Stimulated activated CD4-positive, alpha-beta T cell treated with anti-CD3 and anti-CD28 coated beads, Interleukin-4, amount 100 ng/mL, for 4 hours (primary cell): Measurements from ENCODE around the gene CELF2.
"Not testable (repeated sequence)": the region's sequence is repeated elsewhere in the genome, so short reads cannot be mapped to it uniquely, and the experiment has no call there.

Source experiments
- DNase-seq, 2 experiments: peaks; one replicate each; pipeline ENCODE4 v3.0.0-alpha.2; 2020

CELF2 gene

DNA sequence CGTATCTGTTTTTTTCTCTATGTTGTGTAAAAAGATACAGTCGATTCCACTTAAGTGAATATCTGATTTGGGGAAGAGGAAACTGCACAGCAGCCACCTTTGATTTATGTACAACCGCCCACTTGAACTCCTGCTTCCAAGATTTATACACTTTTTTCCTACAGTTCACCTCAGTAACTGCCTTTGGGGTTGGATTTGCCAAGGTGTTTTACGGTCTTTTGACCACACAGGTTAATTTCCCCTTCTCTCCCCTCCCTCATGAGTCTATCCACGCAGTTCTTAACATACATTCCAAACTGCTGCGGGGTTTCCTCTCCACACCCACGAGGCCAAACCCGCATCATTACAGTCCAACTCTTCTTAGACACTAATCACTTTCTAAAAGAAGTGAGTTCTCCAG, 316.8 kb downstream of the CELF2 start:
- DNase-seq, result no peak

- no peak for DNase-seq
These were observed 317.5 kb downstream of the CELF2 start for GRCh38 chr10:11335167-11335652.

GRCh38 chr10:11335881-11336430, 318.3 kb downstream of the CELF2 start:
- DNase-seq, result no peak

GRCh38 chr10:11336722-11337162, 319.1 kb downstream of the CELF2 start:
- DNase-seq, result no peak

GRCh38 chr10:11337516-11337915, 319.8 kb downstream of the CELF2 start:
- DNase-seq, result no peak

DNA sequence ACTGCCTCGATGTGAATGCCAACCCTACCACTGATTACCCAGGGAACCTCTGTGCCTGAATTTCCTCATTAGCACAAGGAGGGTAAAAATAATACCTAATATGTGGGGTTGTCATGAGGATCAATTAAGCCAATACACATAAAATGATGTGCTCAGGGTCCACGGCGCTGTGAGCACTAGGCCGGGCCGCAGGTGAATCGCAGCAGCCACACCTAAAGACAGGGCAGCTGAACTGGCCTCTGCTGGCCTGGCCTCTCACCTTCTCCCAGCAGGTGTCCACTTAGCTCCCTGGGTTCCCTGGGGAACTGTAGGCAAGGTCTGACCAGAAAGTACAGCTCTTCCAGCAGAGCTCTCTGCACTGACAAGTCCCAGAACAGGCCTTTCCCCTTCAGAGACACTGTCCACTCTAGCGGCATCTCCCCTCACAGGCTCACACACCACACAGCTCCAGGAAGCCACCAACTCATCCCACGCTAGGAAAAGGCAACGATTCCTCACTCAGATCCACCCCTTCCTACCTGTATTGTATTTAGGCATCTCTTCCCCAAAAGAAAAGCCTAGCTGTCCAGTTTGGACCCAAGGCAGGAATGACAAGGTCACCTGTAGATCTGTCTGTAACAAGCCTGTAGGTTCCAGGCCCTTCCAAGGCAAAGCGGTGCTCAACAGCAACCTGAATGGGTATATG, 320.6 kb downstream of the CELF2 start:
- no peak for DNase-seq

DNA sequence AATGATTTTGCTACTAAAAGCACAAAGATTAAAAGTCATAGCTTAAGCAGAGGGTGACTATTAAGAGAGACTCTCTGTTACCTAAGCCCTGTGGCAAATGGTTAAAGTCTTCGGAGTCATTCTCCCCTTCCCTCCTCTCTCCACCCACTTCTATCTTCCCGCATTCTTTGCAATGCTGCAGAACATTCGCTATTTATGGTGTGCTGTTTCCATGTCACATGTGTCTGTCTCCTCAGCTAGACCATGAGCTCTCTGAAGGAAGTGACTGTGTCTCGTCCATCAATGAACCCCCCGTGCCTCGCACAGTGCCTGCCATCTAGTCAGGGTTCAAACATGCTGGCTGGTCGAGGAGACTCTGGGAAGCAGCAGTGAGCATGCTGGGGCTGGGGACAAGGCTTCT, 321.3 kb downstream of the CELF2 start:
- DNase-seq, result no peak

DNA sequence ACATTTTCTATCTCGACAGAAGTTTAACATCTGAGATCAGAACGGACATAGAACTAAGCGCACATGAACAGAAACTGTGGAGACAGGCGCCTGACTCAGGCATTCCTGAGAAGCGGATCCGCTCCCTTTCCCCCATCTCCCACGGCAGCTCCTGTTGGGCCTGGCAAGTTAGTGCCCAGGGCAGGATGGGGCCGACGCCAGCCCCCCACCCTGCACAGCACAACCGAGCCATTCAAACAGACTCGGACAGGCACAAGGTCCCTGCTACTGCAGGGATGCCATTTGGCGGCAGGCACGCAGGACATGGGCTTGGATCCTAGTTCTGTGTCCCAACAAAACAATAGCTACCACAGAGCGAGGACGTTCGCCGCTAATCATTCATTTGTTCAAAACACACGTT, 322.0 kb downstream of the CELF2 start:
- DNase-seq, result no peak

DNA sequence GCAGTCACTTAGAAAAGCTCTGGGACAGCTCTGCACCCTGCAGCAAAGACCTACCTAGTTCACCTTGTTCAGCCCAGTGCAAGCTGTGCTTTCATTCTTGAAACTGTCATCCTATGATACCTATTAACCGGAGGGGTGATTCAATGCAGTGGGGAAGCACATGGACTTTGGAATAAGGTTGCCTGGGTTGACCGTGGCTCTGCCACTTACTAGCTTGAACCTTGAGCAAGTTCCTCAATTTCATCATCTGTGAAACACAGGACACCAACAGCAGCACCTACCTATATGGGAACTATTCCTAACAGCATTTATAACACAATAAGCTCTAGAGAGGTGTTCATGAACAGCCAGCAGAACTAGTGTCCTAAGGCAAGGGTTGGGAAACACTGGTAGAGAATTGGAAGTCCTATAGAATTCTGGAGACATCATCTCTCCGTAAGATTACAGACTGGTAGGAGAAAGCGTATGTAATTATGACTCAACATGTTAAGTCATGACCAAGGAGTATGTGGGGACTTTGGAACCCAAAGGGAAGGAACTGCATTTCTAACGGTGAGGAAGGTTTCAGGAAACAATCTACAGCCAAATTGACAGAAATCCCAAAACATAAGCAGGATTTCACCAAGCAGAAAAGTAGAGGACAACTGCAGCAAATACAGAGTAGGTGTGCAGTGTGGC, 323.8 kb downstream of the CELF2 start:
- DNase-seq, result no peak

- no peak for DNase-seq
These were observed 326.4 kb downstream of the CELF2 start for GRCh38 chr10:11344081-11344480.

DNA sequence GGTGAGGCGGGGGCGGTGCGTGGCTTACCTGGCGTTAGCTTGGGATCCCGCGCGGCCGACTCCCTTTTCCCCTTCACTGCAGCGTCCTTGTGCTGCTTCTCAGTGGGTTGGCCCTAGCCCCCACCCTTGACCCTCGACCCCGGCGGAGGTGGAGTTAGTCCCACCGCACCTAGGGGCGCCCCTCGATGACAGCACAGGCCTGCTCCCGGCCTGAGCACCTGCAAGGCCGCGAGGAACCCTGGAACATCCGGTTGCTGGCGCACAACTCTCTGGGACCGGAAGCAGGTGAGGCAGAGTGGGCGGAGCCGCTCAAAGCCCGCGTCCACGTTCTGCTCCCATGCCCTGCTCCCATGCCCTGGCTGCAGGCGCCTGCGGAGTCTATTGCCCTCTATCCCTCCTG, 326.9 kb downstream of the CELF2 start:
- no peak for DNase-seq

- no peak for DNase-seq
These were observed 327.8 kb downstream of the CELF2 start for GRCh38 chr10:11345224-11346054.

DNA sequence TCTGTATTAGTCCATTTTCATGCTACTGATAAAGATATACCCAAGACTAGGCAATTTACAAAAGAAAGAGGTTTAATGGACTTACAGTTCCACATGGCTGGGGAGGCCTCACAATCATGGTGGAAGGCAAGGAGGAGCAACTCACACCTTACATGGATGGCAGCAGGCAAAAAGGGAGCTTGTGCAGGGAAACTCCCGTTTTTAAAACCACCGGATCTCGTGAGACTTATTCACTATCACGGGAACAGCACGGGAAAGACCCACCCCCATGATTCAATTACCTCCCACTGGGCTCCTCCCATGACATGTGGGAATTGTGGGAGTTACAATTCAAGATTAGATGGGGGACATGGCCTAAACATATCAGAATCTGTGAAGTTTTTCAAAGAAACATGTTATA, 329.9 kb downstream of the CELF2 start:
- not testable (repeated sequence) for DNase-seq

DNA sequence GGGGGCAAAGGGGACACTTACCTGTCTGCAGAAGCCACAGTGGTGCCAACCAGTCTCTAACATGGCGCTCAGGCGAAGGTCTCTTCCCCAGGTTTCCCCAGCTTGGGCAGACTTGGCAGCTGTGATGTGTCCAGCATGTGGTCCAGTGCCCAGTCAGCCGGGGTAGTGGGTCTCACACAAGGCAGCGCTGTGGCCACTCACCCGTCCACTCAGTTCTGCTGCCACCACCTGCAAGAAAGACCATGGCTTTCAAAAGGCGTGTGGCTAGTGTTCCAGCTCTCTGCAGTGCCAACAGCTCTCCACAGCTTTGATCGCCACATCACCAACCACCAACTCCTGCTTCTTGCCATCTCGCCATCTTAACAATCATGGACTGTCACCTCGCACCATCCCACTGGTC, 334.1 kb downstream of the CELF2 start:
- no peak for DNase-seq

DNA sequence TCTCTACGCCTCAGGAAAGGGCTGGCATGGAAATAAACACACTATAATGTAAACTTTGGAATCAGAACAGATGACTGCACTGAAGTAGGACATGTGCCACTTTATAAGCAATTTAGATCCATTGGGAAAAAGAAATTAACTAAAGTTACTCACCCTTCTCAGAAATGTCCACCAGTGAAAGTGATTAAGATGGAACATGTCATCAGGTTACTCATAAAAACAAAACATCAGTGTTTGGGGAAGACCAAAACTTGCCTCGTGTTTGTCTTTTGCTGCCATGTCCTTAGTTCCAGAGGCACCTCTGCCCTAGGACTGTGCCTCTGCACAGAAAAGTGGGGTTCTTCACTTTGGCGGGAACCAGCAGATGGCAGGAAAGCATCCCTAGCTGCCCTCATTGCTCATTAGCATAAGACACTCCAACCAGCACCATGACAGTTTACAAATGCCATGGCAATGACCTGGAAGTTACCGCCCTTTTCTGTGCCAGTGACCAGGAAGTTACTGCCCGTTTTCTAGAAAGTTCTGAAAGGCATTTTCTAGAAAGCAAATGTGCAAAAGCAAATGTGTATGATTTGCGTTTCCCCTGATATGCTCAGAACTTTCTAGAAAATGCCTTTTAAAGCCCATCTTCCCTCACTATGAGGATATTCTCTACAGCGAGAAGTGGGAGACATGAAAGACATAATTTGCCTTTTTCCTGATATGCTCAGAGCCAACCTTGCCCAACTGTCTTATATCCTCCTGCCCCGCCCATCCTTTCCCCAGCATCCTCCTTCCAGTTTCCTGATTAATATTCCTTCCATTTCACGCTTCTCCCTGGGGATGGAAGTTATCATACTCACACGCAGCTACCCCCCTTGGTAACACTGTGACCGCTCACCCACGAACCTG, 335.6 kb downstream of the CELF2 start:
- DNase-seq, result no peak

DNA sequence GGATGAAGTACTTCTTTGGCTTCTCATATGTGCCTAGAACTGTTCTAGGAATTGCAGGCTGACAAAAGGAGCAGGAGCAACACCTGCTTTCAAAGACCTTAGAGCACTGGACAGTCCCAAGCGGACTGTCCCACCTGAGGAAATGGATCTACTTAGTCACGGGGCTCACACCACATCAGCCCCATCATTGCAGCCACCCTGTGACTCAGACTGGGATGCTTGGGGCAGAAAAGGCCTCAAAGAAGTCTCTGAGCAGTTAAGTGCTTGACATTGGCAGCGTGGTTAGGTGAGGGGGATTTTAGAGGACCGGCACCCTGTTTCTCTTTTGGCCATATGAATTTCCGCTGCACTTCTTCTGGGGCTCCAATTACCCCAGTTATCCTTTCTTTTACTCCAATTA, 337.2 kb downstream of the CELF2 start:
- no peak for DNase-seq

DNA sequence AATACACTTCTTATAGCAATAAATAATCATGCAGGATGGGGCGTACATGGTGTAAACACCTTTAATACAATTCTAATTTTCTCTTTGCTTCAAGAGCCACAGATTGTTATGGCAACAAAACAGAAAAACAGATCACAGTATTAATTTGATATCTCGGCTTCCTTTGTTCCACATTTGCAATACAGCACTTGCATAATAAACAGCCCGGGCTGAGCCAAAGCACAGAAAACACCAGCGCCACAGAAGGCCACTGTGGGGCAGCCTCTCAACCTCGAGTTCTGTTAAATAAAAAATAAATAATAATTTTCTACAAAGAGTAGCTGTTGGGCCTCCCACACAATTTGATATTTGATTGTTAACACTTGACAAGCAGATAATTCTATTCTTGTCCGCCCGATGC, 337.9 kb downstream of the CELF2 start:
- no peak for DNase-seq

DNA sequence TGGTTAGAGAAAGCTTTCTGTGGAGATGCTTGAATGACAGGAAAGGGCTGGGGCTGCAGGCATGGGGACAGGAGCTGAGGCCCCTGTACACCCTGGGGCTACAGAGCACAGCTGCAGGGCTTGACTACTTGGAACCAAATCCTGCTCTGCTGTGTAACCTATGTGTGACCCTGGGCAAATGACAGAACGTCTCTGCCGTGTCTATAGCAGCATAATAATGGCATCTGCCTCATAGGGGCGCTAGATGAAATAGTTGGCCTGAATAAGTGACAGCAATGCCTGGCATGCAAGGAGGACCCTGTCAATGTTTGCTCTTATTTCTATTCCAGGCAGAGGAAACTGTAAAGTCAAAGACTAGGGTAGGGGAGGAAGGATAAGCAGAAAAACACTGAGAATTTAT, 339.8 kb downstream of the CELF2 start:
- DNase-seq, result no peak

DNA sequence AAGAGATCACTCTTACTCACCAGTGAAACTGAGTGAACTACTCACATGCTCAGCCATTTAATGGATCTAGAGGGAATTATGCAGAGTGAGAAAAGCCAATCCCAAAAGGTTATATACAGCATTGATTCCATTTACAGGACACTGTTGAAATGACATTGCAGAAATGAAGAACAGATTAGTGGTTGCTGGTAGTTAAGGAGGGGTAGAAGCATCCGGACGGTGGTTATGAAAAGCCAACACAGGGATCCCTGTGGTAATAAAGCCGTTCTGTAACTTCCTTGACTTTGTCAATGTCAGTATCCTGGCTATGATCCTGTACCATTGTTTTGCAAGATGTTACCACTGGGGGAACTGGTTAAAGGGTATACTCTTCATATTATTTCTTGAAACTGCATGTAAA, 340.3 kb downstream of the CELF2 start:
- no peak for DNase-seq

- no peak for DNase-seq
These were observed 341.4 kb downstream of the CELF2 start for GRCh38 chr10:11358923-11359575.

DNA sequence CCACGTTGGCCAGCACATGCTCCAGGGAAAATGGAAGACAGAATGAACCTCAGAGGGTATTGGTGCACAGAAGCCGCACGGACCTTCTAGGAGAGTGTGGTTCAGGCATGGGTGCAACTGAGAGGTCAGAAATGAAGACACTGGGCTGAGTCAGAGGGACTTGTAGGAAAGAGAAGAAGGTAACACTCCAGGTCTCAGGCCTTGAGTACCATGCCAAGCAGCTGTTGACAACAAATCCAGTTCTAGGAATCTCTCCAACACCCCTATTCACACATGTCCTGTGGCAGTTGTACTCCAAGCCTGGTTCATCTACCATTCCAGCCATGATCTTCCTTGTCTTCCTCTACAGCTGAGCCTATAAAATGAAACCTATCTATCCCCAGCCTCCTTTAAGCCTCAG, 342.2 kb downstream of the CELF2 start:
- DNase-seq, result no peak

DNA sequence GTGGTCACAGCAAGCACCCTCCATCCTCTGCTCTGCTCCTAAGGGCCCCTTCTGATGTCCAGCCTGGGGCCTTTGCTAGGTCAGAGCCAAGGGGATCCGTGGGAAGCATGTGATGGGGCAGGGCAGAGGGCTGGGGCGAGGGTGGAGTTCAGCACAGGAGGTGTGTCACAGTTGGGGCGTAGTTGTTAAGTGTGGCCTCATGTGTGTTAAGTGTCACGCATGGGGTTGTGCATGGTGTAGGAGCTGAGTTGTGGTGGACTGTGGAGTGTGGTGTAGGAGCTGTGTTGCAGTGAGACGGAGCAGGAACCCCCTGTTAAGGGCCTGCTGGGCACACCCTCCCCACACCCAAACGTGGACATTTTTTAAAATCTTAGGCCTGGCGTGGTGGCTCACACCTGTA, 345.8 kb downstream of the CELF2 start:
- DNase-seq, result no peak
